ENCODE results near the gene PIK3AP1.

- no peak for TF ChIP-seq CTCF (IDR thresholded peaks at IDR 0.05)
- TF ChIP-seq POLR2A (IDR thresholded peaks at IDR 0.05): no peak
Observed at GRCh38 chr10:96622013-96622787, 98.1 kb downstream of the PIK3AP1 start.

Data from right lobe of liver (tissue), 4 donors.